HG03521 (cell line): ENCODE results near the gene MYO1F.

Source experiments
- ATAC-seq: cut with Tn5 transposase; IDR thresholded peaks from one replicate; pipeline ENCODE4 v1.9.1; 2021; ENCODE audit warnings: mild to moderate bottlenecking, moderate library complexity; ENCODE audit not compliant: unreplicated experiment

Gene MYO1F

DNA sequence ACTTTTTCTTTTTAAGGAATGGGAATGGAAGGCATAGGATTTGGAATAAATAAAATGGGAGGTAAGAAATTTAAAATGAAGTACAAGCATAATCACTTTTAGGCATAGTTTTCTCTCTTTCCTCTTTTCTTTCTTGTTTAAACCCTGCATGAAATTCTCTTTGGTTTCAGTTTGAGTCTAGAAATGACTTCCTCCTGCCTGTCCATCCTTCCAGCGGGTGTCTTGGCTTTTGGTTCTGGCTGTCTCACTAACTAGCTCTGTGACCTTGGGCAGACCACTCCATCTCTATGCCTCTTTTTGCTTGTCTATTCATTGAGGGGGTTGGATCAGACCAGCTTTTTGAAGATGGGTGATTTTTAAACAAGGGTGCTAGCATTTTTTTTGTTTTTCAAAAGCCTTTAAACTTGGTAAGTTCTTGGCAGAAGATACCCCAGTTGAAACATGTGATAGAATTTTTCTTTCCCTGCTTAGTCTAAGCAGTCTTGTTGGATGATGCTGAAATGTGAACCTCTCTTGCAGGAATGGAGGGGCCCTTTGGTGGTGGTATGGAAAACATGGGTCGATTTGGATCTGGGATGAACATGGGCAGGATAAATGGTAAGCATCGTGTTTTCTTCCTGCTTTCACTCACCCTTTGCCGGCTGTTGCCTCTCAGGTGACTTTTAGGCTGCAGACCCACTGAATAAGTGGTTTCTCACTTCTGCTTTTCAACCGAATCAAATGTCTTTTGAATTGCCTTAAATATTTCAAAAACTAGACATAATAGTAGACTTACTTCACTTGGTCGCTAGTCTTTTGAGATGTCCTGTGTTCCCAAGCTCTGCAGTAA lies 103.4 kb downstream of the MYO1F start:
- ATAC-seq, result no peak
